Karpas-422 (cell line): ENCODE results near the gene TAOK3. TPM values are rescaled to one million over a fixed set of nuclear protein-coding genes. Genes with fewer than 3 reads are reported as not detected.

ENCODE experiments used
- DNase-seq: peaks from one replicate; pipeline ENCODE4 v3.0.0-alpha.2; 2015
- H2AFZ ChIP-seq: fragments of 200-600 bp; sonication (generic); 2 replicates; pipeline ENCODE4 v1.6.1; 2014; ENCODE audit warnings: antibody characterized with exemption, low read length, mixed read lengths
- H3K27ac ChIP-seq: fragments of 200-600 bp; sonication (generic); 2 replicates; pipeline ENCODE4 v1.5.1; 2014; ENCODE audit warnings: mild to moderate bottlenecking, low read length, moderate library complexity
- H3K27me3 ChIP-seq: fragments of 200-600 bp; sonication (generic); 2 replicates; pipeline ENCODE4 v1.6.1; 2014; ENCODE audit warnings: low read length, mixed read lengths
- H3K36me3 ChIP-seq: fragments of 200-600 bp; sonication (generic); 2 replicates; pipeline ENCODE4 v1.6.1; 2014; ENCODE audit warnings: low read length, mixed read lengths; ENCODE audit not compliant: insufficient read depth
- H3K4me1 ChIP-seq: fragments of 200-600 bp; sonication (generic); 2 replicates; pipeline ENCODE4 v1.6.1; 2014; ENCODE audit warnings: mild to moderate bottlenecking, low read length, mixed read lengths
- H3K4me2 ChIP-seq: fragments of 200-600 bp; sonication (generic); 2 replicates; pipeline ENCODE4 v1.6.1; 2014; ENCODE audit warnings: low read length, low read depth, mild to moderate bottlenecking; ENCODE audit not compliant: poor library complexity, severe bottlenecking
- H3K4me3 ChIP-seq: fragments of 200-600 bp; sonication (generic); 2 replicates; pipeline ENCODE4 v1.5.1; 2014; ENCODE audit warnings: mild to moderate bottlenecking, antibody characterized with exemption, low read length, mixed read lengths
- H3K79me2 ChIP-seq: fragments of 200-600 bp; sonication (generic); 2 replicates; pipeline ENCODE4 v1.6.1; 2014; ENCODE audit warnings: mild to moderate bottlenecking, low read length, mixed read lengths
- H3K9ac ChIP-seq: fragments of 200-600 bp; sonication (generic); 2 replicates; pipeline ENCODE4 v1.6.0; 2014; ENCODE audit warnings: low read length
- H3K9me2 ChIP-seq: fragments of 200-600 bp; sonication (generic), shearing (Covaris generic); replicated peaks from 2 replicates; pipeline ENCODE4 v1.6.0; 2014; ENCODE audit warnings: mild to moderate bottlenecking, low read length, moderate library complexity; ENCODE audit not compliant: insufficient read depth
- H3K9me3 ChIP-seq: fragments of 300-700, 200-600 bp; sonication (generic); 2 replicates; pipeline ENCODE4 v1.6.1; 2014; ENCODE audit warnings: low read length, mixed read lengths
- H4K20me1 ChIP-seq: fragments of 200-600 bp; sonication (generic); 2 replicates; pipeline ENCODE4 v1.6.1; 2014; ENCODE audit warnings: mild to moderate bottlenecking, antibody characterized with exemption, low read length, low read depth; ENCODE audit not compliant: insufficient read depth
- total RNA-seq: library from RNA; depleted of rRNA; stranded (reverse); fragments of >200 nt; shearing (Covaris generic); gene quantifications from 2 replicates; pipeline ENCODE4 v1.2.3, GENCODE V29; 2014; ENCODE audit warnings: low replicate concordance

The TAOK3 gene
- total RNA-seq, 1 experiment from 2014 or later = 86.7 TPM

GRCh38 chr12:118183155-118183554, 189.6 kb downstream of the TAOK3 start:
- Histone ChIP-seq H3K27me3 (no peaks in the 10 kb centered on the region), H3K9ac (peak overlapping the region; percentile 8; the same call in 1 of the 2 replicates), H3K36me3 (peaks cover 12% of the 10 kb centered on the region; the same call in 1 of the 2 replicates), H3K27ac (peak overlapping the region; percentile 69), H4K20me1 (no peaks in the 10 kb centered on the region), H3K9me2 (no peaks in the 10 kb centered on the region), H3K4me2 (peak overlapping the region; percentile 38), H3K4me1 (peaks cover 56% of the 10 kb centered on the region), H3K4me3 (no peak overlapping the region), H2AFZ (no peak overlapping the region), H3K79me2 (peaks cover 34% of the 10 kb centered on the region), H3K9me3 (no peaks in the 10 kb centered on the region)
- peak; percentile 47 for DNase-seq

GRCh38 chr12:118175823-118176447, 196.8 kb downstream of the TAOK3 start:
- Histone ChIP-seq H3K9me3 (no peaks in the 10 kb centered on the region), H3K4me2 (no peak overlapping the region), H3K27ac (no peak overlapping the region)

GRCh38 chr12:118166946-118167345, 205.8 kb downstream of the TAOK3 start:
- no peaks in the 10 kb centered on the region for H3K27me3 ChIP-seq

More at GRCh38 chr12:118175823-118176447, 196.8 kb downstream of the TAOK3 start:
- Histone ChIP-seq H3K27me3 (no peaks in the 10 kb centered on the region), H3K9ac (no peak overlapping the region), H3K79me2 (no peaks in the 10 kb centered on the region), H3K4me1 (no peaks in the 10 kb centered on the region), H3K9me2 (no peaks in the 10 kb centered on the region), H4K20me1 (no peaks in the 10 kb centered on the region), H3K4me3 (no peak overlapping the region), H2AFZ (no peak overlapping the region), H3K36me3 (peaks cover 44% of the 10 kb centered on the region)
- DNase-seq = no peak

GRCh38 chr12:118164798-118165486, 207.8 kb downstream of the TAOK3 start:
- H2AFZ ChIP-seq = no peak overlapping the region
- H3K79me2 ChIP-seq = 0 out of 2 replicates have a peak, but pooled peaks cover 3% of the 10 kb centered on the region
- no peaks in the 10 kb centered on the region for H4K20me1 ChIP-seq
- no peaks in the 10 kb centered on the region for H3K9me2 ChIP-seq
- no peak overlapping the region for H3K9ac ChIP-seq
- peaks cover 8% of the 10 kb centered on the region for H3K4me1 ChIP-seq
- H3K4me2 ChIP-seq = no peak overlapping the region
- H3K9me3 ChIP-seq = no peaks in the 10 kb centered on the region
- no peak overlapping the region for H3K27ac ChIP-seq
- DNase-seq = peak; percentile 72
- peaks cover 23% of the 10 kb centered on the region; the same call in 1 of the 2 replicates for H3K36me3 ChIP-seq
- H3K4me3 ChIP-seq = no peak overlapping the region
- H3K27me3 ChIP-seq = no peaks in the 10 kb centered on the region

More at GRCh38 chr12:118166946-118167345, 205.8 kb downstream of the TAOK3 start:
- H3K79me2 ChIP-seq = 0 out of 2 replicates have a peak, but pooled peaks cover 3% of the 10 kb centered on the region
- H3K4me1 ChIP-seq = peaks cover 8% of the 10 kb centered on the region
- DNase-seq = peak; percentile 55
- no peak overlapping the region for H2AFZ ChIP-seq
- no peaks in the 10 kb centered on the region for H3K9me2 ChIP-seq
- H3K4me2 ChIP-seq = no peak overlapping the region
- H4K20me1 ChIP-seq = no peaks in the 10 kb centered on the region
- no peak overlapping the region for H3K4me3 ChIP-seq
- no peaks in the 10 kb centered on the region for H3K9me3 ChIP-seq
- H3K36me3 ChIP-seq = peaks cover 26% of the 10 kb centered on the region; the same call in 1 of the 2 replicates
- peak overlapping the region; percentile 6; the same call in 1 of the 2 replicates for H3K27ac ChIP-seq
- no peak overlapping the region for H3K9ac ChIP-seq

- Histone ChIP-seq H3K9me3 (no peaks in the 10 kb centered on the region), H3K9ac (no peak overlapping the region), H4K20me1 (no peaks in the 10 kb centered on the region), H3K27me3 (no peaks in the 10 kb centered on the region), H3K27ac (no peak overlapping the region), H3K4me3 (no peak overlapping the region), H3K79me2 (no peaks in the 10 kb centered on the region), H3K4me2 (no peak overlapping the region), H3K36me3 (peaks cover 37% of the 10 kb centered on the region; the same call in 1 of the 2 replicates), H3K4me1 (no peaks in the 10 kb centered on the region), H3K9me2 (no peaks in the 10 kb centered on the region), H2AFZ (no peak overlapping the region)
- DNase-seq = no peak
These were observed 212.2 kb downstream of the TAOK3 start for GRCh38 chr12:118160536-118160935.

- DNase-seq = no peak
- Histone ChIP-seq H2AFZ (no peak overlapping the region), H3K4me2 (no peak overlapping the region), H4K20me1 (no peaks in the 10 kb centered on the region), H3K9me2 (no peaks in the 10 kb centered on the region), H3K9ac (no peak overlapping the region), H3K4me1 (no peaks in the 10 kb centered on the region), H3K36me3 (peaks cover 21% of the 10 kb centered on the region; the same call in 1 of the 2 replicates), H3K4me3 (no peak overlapping the region), H3K9me3 (no peaks in the 10 kb centered on the region), H3K27me3 (no peaks in the 10 kb centered on the region), H3K79me2 (no peaks in the 10 kb centered on the region), H3K27ac (no peak overlapping the region)
These were observed 221.0 kb downstream of the TAOK3 start for GRCh38 chr12:118151755-118152154.

- no peak overlapping the region for H3K4me3 ChIP-seq
These were observed 222.1 kb downstream of the TAOK3 start for GRCh38 chr12:118150625-118151024.

GRCh38 chr12:118148287-118148686, 224.4 kb downstream of the TAOK3 start:
- H3K9me3 ChIP-seq = no peaks in the 10 kb centered on the region
- peaks cover 6% of the 10 kb centered on the region; the same call in 1 of the 2 replicates for H3K79me2 ChIP-seq
- H3K27ac ChIP-seq = no peak overlapping the region
- H3K27me3 ChIP-seq = no peaks in the 10 kb centered on the region
- H3K36me3 ChIP-seq = peaks cover 33% of the 10 kb centered on the region
- no peak overlapping the region for H3K4me2 ChIP-seq
- no peak overlapping the region for H3K4me3 ChIP-seq
- H3K9me2 ChIP-seq = no peaks in the 10 kb centered on the region
- H3K9ac ChIP-seq = no peak overlapping the region
- H4K20me1 ChIP-seq = no peaks in the 10 kb centered on the region
- DNase-seq = no peak
- no peaks in the 10 kb centered on the region for H3K4me1 ChIP-seq
- H2AFZ ChIP-seq = no peak overlapping the region

More at GRCh38 chr12:118150625-118151024, 222.1 kb downstream of the TAOK3 start:
- Histone ChIP-seq H4K20me1 (no peaks in the 10 kb centered on the region), H3K9me3 (no peaks in the 10 kb centered on the region), H2AFZ (no peak overlapping the region), H3K9ac (no peak overlapping the region), H3K4me2 (no peak overlapping the region), H3K79me2 (no peaks in the 10 kb centered on the region), H3K9me2 (no peaks in the 10 kb centered on the region), H3K36me3 (peaks cover 25% of the 10 kb centered on the region; the same call in 1 of the 2 replicates), H3K27ac (no peak overlapping the region), H3K4me1 (no peaks in the 10 kb centered on the region), H3K27me3 (no peaks in the 10 kb centered on the region)
- DNase-seq = no peak
